GM21367 (cell line): ENCODE data around the gene ACSL3.

Source experiments
- ATAC-seq: cut with Tn5 transposase; IDR thresholded peaks from one replicate; pipeline ENCODE4 v1.9.1; 2021; ENCODE audit not compliant: unreplicated experiment

ACSL3 gene

DNA sequence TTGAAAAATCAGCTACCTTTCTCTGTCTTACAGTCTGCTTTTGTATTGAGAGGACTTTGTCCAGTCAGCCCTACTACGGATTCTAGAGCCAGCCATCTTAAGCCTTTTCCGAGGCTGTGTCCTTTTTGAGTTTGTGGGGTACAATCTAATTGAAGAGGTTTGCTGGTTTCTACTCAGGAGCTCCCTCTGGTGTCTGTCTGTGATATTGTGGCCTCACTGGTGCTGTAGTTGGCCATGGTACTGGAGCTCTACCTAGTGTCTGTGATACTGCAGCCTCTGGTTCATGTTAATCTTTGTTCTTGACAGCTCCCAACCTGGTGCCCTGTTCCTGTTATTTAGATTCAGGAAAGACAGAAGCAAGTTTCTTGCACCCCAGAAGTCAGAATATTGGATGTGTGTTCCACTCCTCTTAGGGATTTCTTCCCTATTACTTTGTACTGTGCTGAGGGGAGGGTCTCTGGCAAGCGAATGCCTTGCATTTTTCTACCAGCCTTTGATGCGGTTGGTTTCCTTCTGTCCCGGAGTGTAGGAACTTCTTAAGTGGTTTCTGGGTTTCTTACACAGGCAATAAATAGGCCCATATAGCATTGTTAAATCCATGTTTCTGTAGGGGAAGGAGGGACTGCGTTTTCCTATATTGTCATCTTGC is 78.5 kb downstream of the ACSL3 start:
- peak; percentile 78 for ATAC-seq

DNA sequence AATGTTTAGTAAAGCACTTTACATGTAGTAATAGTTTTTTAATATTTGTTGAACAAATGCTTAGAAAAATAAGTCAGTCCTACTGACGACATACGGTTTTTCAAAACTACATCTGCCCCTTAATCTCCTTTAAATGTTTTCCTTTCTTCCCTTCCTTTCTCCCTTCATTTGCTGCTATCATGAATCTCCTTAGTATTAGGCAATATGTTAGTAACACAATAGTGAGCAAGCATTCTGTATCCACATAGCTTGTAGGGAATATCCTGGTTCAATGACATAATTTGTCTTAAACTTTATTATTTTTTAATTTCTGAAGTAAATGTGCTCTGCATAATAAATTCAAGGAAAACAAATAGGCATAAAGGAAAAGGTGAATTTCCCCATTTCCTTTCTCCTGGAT is 79.1 kb downstream of the ACSL3 start:
- ATAC-seq: no peak

DNA sequence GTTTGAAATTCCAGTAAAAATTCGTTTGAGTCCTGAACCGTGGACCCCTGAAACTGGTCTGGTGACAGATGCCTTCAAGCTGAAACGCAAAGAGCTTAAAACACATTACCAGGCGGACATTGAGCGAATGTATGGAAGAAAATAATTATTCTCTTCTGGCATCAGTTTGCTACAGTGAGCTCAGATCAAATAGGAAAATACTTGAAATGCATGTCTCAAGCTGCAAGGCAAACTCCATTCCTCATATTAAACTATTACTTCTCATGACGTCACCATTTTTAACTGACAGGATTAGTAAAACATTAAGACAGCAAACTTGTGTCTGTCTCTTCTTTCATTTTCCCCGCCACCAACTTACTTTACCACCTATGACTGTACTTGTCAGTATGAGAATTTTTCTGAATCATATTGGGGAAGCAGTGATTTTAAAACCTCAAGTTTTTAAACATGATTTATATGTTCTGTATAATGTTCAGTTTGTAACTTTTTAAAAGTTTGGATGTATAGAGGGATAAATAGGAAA is 80.7 kb downstream of the ACSL3 start:
- ATAC-seq: no peak

DNA sequence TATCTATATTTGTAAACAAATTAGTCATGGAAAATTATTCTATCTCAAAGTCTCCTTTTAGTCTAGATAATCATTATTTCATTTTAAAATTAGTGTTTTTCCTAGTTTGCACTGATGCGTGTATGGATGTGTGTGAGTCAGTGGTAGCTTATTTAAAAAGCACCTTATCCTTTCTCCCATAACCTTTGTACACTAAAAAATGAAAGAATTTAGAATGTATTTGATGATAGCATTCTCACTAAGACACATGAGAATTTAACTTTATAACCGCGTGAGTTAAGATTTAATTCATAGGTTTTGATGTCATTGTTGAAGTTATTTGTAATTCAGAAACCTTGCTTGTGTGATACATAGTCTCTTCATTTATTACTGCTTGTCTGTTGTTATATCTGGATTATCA is 81.7 kb downstream of the ACSL3 start:
- no peak for ATAC-seq

DNA sequence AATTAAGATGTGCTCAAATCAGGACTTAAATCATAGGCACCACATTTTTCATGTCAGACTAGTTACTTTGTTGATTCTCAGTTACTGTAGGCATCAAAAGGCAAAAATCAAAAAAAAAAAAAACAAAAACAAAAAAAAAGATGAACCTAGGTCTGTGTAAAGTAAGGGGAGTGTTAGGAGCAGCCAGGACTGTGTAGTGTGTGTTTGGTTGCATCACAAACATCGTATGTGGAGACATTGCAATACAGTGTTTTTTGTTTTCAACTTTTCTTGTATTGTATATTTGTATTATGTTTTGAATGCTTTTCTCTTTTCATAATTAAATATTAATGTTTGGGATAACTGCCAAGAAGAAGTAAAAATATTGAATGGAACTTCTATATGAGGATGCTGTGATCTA is 82.1 kb downstream of the ACSL3 start:
- ATAC-seq: no peak

DNA sequence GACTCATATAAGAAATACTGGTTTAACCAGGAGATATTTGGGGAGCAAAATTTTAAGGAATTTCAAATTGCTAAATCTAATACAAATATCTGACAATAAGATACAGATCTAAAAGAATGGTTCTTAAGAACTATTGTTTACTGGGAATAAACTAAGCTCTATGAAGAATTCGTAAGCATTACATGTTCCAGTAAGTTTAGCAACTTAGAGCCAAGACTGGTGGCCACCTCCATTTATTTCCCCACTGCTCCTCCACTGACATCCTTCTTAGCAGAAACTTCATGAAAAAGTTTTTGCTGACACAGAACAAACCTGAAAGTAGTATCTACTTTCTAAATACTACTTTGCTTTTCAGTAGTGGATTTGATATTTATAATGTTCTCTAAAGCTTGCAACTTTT is 83.0 kb downstream of the ACSL3 start:
- ATAC-seq: peak; percentile 55

DNA sequence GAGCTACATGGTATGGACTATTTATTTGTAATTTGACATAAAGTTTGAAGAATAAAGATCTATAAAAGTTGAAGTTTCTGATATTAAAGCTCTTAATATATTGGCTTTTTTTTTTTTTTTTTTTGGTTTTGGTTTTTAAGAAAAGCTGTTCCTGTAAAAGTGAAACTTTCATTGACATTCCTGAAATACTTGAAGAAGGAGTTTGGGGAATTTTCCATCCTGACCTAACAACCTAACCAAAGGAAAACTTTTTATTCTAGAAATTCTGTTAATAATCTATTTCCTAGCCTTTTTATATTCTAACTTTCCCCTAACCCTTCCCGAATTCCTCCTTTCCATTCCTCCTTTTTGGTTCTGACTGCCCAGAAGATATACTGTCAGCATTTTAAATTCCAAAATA is 83.7 kb downstream of the ACSL3 start:
- ATAC-seq: no peak

DNA sequence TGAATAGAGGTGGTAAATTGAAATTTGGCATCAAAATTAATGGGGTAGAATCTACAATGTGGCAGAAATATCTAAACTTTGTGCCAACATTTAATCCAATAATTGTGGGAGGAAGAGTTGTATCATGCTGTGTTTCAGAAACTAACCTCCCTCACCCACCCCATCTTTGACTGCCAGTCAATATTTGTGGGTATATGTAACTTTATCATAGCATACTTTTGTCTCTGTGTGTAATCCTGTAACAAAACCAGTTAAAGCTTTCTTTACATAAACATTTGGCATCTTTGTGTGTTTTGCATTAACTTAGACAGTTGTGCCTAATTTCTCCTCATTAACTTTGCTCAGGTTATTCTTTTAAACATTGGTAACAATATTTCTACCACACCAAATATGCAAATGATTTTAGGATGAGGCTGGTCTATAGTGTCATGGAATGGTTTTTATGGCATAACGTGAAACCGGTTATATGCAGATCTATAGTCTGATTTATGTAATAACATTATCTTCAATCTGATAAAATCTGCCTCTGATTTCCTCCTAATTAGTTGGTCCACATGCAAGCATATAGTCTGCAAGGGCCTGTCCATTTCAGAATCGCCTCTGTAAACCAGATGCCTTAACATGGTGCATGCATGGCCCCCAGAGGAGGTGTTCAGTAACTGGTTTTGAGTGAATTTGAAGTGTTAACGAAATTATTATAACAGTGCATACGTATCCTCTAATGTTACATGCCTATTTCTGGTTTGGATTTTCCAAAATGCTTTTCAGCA is 84.3 kb downstream of the ACSL3 start:
- ATAC-seq: no peak

DNA sequence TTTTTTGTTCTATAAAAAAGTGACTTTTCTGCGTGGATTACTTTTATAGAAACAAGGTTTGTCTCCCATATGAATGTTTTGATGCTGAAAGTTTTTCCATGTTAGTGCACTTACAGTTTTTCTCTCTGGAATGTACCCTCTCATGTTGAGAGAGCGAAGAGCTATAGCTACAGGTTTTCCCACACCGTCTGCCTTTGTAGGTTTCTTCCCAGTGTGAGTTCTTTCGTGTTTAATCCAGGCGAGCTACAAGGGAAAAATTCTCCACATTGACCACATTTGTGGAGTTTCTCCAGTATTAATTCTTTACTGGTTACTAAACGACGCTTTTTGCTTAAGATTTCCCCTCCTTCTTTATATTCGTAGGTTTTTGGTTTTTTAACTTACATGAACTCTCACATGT is 85.1 kb downstream of the ACSL3 start:
- ATAC-seq: no peak

DNA sequence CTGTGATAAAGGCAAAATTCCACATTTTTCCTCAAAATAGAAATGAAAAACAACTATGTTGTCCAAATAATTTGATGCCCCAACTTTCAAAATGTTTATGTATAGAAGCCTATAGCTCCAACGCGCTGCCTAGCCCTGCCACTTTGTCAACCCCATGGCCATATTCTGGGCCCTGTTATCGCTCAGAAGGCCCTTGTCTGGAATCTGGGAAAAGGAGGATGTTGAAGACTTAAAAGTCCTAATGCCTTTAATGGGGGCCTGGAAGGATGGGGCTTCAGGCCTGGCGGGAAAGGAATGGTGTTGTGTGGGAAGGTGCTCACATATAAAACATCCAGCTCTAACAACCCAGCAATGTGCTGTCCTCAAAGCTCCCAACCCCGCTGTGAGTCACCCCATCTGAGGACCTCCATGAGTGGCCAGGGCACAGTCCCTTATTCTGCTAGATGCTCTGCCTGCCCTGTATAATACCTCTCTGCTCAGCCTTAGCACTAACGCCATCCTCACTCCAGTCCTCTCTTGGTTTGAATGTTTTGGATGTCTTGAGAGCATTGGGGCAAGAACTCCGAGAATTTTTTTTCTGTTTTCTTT is 86.0 kb downstream of the ACSL3 start:
- ATAC-seq: no peak

DNA sequence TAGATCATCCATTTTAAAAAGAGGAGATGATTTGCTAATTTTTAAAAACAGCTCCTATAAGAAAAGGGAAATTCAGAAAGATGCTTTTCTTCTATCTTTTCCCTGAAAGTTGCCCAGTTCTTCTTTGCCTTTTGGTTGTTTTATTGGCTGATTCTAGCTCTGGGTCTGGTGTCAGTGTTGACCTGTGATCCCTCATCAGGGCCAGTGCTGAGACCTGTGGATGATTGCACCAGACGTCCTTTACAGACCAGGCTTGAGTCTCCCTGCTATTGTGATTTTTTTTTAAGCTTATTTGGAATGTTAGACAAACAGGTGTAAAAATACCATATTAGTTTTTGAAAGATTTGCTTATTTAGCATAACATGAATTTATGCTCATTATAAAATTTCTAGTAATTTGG is 88.2 kb downstream of the ACSL3 start:
- ATAC-seq: no peak

DNA sequence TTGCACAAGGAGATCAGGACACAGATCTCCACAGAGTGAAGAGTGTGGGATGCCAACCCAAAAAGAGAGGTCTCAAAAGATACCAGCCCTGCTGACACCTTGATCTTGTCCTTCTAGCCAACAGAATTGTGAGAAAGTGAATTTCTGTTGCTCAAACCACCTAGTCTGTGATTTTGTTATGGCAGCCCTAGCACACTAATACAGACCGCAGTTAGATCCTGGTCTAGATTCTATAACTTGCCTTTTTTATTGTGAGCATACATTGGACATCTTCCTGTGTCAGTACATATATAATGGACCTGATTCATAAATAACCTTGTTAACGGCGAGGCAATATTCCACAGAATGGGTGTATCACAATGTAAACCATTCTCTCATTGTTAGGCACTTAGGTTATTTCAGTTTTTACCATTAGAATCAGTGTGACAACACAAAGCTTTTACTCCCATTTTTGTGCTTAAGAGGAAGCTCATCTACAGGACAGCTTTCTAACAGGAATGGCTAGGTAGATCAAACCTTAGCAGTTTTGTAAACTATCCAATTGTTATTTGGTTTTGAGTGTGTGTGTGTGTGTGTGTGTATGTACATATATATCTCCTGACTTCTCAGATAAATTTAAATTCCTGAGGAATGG is 89.0 kb downstream of the ACSL3 start:
- no peak for ATAC-seq

DNA sequence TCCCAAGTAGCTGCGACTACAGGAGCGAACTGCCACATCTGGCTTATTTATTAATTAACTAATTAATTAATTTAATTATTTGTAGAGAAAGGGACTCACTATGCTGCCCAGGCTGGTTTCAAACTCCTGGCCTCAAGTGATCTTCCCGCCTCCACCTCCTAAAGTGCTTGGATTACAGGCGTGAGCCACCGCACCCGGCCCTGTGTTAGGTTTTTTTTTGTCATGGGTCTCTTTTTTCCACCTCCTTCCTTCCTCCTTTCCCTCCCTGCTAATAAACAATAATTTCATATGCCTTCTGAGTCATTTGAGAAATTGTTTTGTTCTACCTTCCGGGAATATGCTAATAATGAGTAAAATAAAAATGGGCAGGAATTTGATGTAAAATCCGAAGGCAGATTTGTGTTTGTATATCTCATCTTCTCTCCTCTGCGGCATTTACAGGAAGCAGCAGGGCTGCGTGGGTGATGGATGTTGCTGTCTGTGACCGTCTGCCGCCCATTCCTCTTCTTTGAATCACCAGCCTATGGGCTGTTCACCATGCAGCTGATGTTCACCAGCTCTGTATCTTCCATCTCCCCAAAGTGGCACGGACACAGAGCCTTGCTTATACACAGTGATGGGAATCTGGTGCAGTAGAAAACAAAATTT is 89.9 kb downstream of the ACSL3 start:
- ATAC-seq: no peak

DNA sequence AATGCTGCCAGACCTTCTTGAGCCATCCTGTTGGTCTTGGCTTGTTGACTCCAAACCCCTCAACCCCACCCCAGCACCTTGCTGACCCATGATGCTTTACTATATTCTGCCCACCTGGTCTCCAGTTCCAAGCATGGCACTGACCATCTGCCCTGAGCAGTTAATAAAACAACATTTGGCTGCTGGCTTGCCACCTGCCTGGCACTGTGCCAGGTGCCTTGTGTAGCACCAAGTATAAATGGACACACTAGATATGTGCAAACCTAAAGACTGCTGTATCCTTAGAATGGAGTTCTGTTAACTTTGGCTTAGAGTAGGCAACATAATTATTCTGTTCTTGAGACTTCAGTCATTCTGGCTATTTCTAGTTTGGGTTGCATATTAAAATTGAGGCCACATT is 91.4 kb downstream of the ACSL3 start:
- ATAC-seq: no peak

DNA sequence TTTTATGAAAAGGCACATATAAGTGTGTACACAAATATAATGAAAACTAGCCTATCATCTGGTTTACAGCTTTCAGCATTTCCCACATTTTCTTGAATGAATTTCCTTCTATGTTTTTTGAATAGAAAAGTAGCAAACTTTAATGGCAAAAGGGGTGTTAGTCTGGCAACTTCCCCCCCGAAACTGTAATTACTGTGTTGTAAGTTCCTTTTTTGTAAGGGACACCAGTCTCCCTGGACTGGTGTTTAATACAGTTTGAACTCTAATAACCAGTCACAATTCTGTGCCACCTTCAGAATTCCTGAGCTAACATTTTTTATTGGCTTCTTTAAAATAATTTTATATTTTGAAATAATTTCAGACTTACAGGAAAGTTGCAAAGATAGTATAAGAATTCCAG is 94.2 kb downstream of the ACSL3 start:
- no peak for ATAC-seq

DNA sequence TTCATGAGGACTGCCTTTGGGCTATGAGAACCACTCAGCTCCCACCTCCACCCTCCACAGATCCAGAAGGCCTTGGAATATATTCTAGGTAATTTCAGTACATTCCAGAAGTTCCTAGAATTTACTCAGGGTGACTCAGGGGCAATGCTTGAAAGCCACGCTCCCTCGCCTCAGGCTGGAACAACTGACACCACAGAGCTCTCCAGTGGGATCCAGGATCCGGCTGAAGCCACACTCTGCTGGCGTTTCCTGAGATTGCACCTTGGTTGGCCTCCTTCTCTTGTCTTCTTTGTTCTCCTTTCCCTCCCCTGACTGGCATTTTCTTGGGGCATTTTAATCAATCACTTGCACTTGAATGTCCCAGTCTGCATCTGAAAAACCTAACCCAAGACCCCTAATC is 98.5 kb downstream of the ACSL3 start:
- ATAC-seq: no peak

DNA sequence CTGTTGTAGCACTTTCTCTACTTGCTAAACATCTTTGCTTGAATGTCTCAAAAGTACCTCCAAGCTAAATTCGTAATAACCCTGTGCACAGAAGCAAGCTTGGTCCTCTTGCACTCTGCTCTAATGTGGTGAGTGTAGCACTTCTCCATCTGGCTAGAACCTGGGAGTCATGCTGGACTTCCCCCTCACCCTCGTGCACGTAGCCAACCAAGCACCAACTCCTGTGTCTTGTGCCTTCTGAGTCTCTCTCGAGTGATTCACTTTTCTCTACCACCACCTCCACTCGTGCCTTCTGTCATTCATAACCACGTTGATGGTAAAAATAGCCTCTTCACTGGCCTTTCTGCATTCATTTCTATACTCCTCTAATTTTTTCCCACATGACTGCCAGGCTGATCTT is 99.3 kb downstream of the ACSL3 start:
- ATAC-seq: peak; percentile 78

DNA sequence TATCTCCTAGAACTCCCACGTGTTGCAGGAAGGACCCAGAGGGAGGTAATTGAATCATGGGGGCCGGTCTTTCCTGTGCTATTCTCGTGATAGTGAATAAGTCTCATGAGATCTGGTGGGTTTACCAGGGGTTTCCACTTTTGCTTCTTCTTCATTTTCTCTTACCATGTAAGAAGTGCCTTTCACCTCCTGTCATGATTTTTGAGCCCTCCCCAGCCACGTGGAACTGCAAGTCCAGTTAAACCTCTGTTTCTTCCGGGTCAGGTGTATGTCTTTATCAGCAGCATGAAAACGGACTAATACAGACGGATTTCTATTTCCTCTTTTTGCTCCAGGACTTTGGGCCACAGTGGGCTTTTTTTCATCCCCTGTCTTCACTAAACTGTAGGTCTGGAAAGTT is 102.8 kb downstream of the ACSL3 start:
- no peak for ATAC-seq

DNA sequence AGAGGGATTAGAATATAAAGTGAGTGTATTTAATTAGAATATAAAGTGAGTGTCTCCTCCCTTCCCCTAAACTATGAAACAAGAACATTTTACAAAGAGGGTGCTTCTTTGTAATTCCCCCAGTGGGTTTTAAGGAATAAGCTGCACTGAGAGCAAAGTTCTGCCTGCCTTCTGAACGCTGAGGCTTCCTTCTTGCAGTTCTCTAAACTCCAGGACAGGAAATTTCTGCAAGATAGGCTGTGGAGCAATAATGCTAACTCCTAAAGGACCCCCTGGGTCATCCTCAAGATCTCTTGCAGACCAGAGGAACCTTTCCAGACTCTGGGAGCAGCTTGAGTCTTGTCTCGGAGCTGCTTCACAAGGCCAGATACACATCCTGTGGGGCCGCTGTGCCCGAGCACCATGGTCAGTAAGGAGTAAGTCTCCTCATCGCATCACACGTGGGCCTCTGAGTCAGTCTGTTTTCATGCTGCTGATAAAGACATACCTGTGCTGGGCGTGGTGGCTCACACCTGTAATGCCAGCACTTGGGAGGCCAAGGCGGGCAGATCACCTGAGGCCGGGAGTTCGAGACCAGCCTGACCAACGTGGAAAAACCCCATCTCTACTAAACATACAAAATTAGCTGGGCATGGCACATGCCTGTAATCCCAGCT is 103.7 kb downstream of the ACSL3 start:
- ATAC-seq: no peak

DNA sequence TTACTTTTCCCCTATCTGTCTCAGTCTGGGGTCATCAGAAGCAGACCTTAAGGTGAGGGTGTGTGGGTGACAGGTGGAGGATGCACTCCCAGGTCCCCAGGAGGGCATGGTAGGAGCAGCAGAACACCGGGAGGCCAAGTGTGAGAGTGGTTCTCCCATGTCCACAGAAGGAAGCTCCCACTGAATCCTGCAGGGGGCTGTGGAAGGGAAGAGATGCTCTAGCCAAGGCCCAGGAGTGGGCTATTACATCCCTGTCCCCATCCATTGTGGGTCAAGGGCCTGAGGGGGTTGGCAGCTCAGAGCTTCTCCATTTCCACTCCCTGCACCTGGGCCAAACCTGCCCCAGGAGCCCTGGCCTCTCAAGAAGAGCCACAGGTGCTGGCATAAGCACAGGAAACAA is 104.7 kb downstream of the ACSL3 start:
- no peak for ATAC-seq
